ENCODE results near the gene PNPLA6. TPM values are rescaled to one million over a fixed set of nuclear protein-coding genes. Genes with fewer than 3 reads are reported as not detected.
A peak's percentile ranks its signal among the peaks of the same experiment; 100 is the strongest.

Gene PNPLA6
- total and polyA plus RNA-seq, 2 of the 8 experiments (the other 6 are each of a cell fraction or from before 2014, with no cell fraction given), result 55.1 to 121 TPM

DNA sequence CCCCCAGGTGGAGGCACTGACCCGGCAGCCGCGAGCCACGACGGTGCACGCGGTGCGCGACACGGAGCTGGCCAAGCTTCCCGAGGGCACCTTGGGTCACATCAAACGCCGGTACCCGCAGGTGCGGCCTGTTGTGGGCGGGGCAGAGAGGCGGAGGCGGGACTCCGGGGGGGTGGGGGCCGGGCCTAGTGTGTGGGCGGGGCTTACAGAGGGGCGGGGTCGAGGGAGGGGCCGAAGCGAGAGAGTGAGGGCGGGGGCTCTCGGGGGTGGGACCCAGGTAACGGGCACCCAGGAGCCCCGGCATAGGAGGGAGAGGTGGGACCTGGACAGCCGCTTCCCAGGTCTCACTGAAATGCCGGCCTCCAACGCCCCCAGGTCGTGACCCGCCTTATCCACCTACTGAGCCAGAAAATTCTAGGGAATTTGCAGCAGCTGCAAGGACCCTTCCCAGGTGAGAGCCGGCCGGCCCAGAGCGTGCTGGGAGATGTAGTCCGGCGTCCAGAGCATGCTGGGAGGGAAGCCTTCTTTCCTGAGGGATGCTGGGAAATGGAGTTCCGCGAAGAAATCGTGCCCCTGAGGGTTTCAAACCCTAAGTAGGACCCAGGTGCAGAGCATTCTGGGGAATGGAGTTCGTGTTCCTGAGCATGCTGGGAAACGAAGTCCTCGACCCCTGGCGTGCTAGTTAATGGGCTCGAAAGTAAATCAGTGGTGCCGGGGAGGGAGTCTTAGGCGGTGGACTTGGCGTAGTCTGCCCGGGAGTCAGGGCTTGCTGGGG is 15.7 kb downstream of the PNPLA6 start (continued):
- TF ChIP-seq KDM5A (IDR thresholded peaks at IDR 0.05; ENCODE audit: low read length), result no peak
- TF ChIP-seq POU5F1 (IDR thresholded peaks at IDR 0.05; ENCODE audit: low read depth, low read length), result no peak
- TF ChIP-seq, protein P1, sequence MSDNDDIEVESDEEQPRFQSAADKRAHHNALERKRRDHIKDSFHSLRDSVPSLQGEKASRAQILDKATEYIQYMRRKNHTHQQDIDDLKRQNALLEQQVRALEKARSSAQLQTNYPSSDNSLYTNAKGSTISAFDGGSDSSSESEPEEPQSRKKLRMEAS (IDR thresholded peaks at IDR 0.05), result peak; percentile 60
- TF ChIP-seq SUZ12 (IDR thresholded peaks at IDR 0.05; ENCODE audit: low read length), result no peak
- TF ChIP-seq HDAC2 (IDR thresholded peaks at IDR 0.05; ENCODE audit: borderline replicate concordance in 1 of 2, low read depth in 2 of 2, low read length in 2 of 2), result no peak
- TF ChIP-seq POLR2AphosphoS5 (IDR thresholded peaks at IDR 0.05; ENCODE audit: low read depth, low read length), result no peak
- peak; percentile 13 for TF ChIP-seq KDM4A (IDR thresholded peaks at IDR 0.05; ENCODE audit: low read depth, low read length, severe bottlenecking)
- TF ChIP-seq TEAD4 (IDR thresholded peaks at IDR 0.05; ENCODE audit: low read depth, low read length), result peak; percentile 64; the same call in 1 of the 2 replicates
- no peak for TF ChIP-seq BCL11A (IDR thresholded peaks at IDR 0.05; ENCODE audit: low read depth in 2 of 2, low read length in 2 of 2)
- TF ChIP-seq SIN3A (conservative IDR thresholded peaks at IDR 0.05 in 1 of 2, IDR thresholded peaks at IDR 0.05 in 1 of 2; ENCODE audit: low read depth in 1 of 2, low read length in 2 of 2), result peak in 1 of 2 experiments; percentile 97; a peak in 2 of 4 replicates
- no peak for TF ChIP-seq EP300 (IDR thresholded peaks at IDR 0.05; ENCODE audit: borderline replicate concordance in 1 of 2, low read depth in 2 of 2, low read length in 2 of 2)
- TF ChIP-seq HDAC6 (IDR thresholded peaks at IDR 0.05; ENCODE audit: low read depth, low read length), result no peak
- no peak for TF ChIP-seq RAD21 (IDR thresholded peaks at IDR 0.05 in 1 of 2, conservative IDR thresholded peaks at IDR 0.05 in 1 of 2; ENCODE audit: low read depth in 2 of 2, low read length in 2 of 2)
- TF ChIP-seq CHD2 (IDR thresholded peaks at IDR 0.05; ENCODE audit: low read length), result peak; percentile 81
- TF ChIP-seq SP4 (IDR thresholded peaks at IDR 0.05; ENCODE audit: low read length), result peak; percentile 95
- TF ChIP-seq JUND (IDR thresholded peaks at IDR 0.05; ENCODE audit: low read length), result no peak
- no peak for TF ChIP-seq BACH1 (IDR thresholded peaks at IDR 0.05; ENCODE audit: low read length)
- no peak for TF ChIP-seq EZH2 (IDR thresholded peaks at IDR 0.05; ENCODE audit: low read depth, low read length, severe bottlenecking)
- no peak for TF ChIP-seq EGR1 (IDR thresholded peaks at IDR 0.05; ENCODE audit: borderline replicate concordance, low read depth, low read length)
- TF ChIP-seq CREB1 (IDR thresholded peaks at IDR 0.05), result peak; percentile 65
- TF ChIP-seq, protein P2, sequence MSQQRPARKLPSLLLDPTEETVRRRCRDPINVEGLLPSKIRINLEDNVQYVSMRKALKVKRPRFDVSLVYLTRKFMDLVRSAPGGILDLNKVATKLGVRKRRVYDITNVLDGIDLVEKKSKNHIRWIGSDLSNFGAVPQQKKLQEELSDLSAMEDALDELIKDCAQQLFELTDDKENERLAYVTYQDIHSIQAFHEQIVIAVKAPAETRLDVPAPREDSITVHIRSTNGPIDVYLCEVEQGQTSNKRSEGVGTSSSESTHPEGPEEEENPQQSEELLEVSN (IDR thresholded peaks at IDR 0.05), result 0 out of 2 replicates have a peak, but pooled peaks have one; percentile 27
- peak; percentile 60; the same call in 1 of the 2 replicates for TF ChIP-seq TBP (IDR thresholded peaks at IDR 0.05; ENCODE audit: low read depth, low read length)
- no peak for TF ChIP-seq TAF1 (IDR thresholded peaks at IDR 0.05; ENCODE audit: low read depth, low read length)

Data from H1 (cell line).